Liver (tissue), 9 donors: ENCODE data around the gene SLC34A3. TPM values are rescaled to one million over a fixed set of nuclear protein-coding genes. Genes with fewer than 3 reads are reported as not detected.
"Not testable (repeated sequence)": the region's sequence is repeated elsewhere in the genome, so short reads cannot be mapped to it uniquely, and the experiment has no call there.

Experiments used
- DNase-seq: peaks from one replicate; pipeline ENCODE4 v3.0.0-alpha.2; 2017; ENCODE audit warnings: low spot score
- H3K27ac ChIP-seq, 2 donors: one replicate each; pipeline ENCODE4 v1.7.0; 2013; ENCODE audit warnings: inconsistent platforms in 2 of 2, low read length in 2 of 2, control low read depth in 1 of 2, low read depth in 1 of 2, mild to moderate bottlenecking in 1 of 2
- H3K27me3 ChIP-seq, 4 donors: one replicate each; pipeline versions ENCODE4 v1.6.1 to v1.7.0; 2013; ENCODE audit warnings: low read length in 3 of 4, inconsistent platforms in 1 of 4, mild to moderate bottlenecking in 1 of 4, moderate library complexity in 1 of 4; ENCODE audit not compliant: control insufficient read depth in 4 of 4, insufficient read depth in 4 of 4
- H3K36me3 ChIP-seq, 4 donors: one replicate each; pipeline versions ENCODE4 v1.6.1 to v1.7.0; 2013; ENCODE audit warnings: low read length in 3 of 4, mild to moderate bottlenecking in 3 of 4, low read depth in 1 of 4, moderate library complexity in 1 of 4; ENCODE audit not compliant: control insufficient read depth in 4 of 4, insufficient read depth in 3 of 4
- H3K4me1 ChIP-seq, 4 donors: one replicate each; pipeline versions ENCODE4 v1.6.1 to v1.7.0; 2013; ENCODE audit warnings: low read length in 3 of 4, mild to moderate bottlenecking in 3 of 4, moderate library complexity in 1 of 4; ENCODE audit not compliant: control insufficient read depth in 4 of 4, insufficient read depth in 4 of 4
- H3K4me3 ChIP-seq, 3 donors: one replicate each; pipeline versions ENCODE4 v1.6.1 to v1.7.0; 2013; ENCODE audit warnings: low read length in 3 of 3, control low read depth in 1 of 3, low read depth in 1 of 3, mild to moderate bottlenecking in 1 of 3
- H3K9ac ChIP-seq, 2 donors: one replicate each; pipeline ENCODE4 v1.7.0; 2013; ENCODE audit warnings: low read length in 2 of 2, mild to moderate bottlenecking in 2 of 2, moderate library complexity in 2 of 2, control low read depth in 1 of 2, low read depth in 1 of 2
- H3K9me3 ChIP-seq, 4 donors: one replicate each; pipeline versions ENCODE4 v1.6.1 to v1.7.0; 2013; ENCODE audit warnings: low read length in 3 of 4; ENCODE audit not compliant: control insufficient read depth in 4 of 4
- FOXA1 ChIP-seq: IDR thresholded peaks from 2 replicates; pipeline ENCODE4 v1.6.1; 2016; ENCODE audit warnings: antibody characterized with exemption
- FOXA2 ChIP-seq: IDR thresholded peaks from 2 replicates; pipeline ENCODE4 v1.6.1; 2016; ENCODE audit warnings: antibody characterized with exemption
- GABPA ChIP-seq, 2 donors: IDR thresholded peaks in 1 of 2; conservative IDR thresholded peaks in 1 of 2; 2 replicates each; pipeline ENCODE4 v1.6.1; 2016; ENCODE audit warnings: antibody characterized with exemption in 2 of 2, mild to moderate bottlenecking in 1 of 2, moderate library complexity in 1 of 2
- HNF4A ChIP-seq, 2 donors: conservative IDR thresholded peaks; 2 replicates each; pipeline ENCODE4 v1.6.1; 2016; ENCODE audit warnings: antibody characterized with exemption in 2 of 2, mild to moderate bottlenecking in 2 of 2
- HNF4G ChIP-seq: IDR thresholded peaks from 2 replicates; pipeline ENCODE4 v1.6.1; 2016; ENCODE audit warnings: antibody characterized with exemption
- NR2F2 ChIP-seq: IDR thresholded peaks from 2 replicates; pipeline ENCODE4 v1.6.1; 2016; ENCODE audit warnings: antibody characterized with exemption
- RAD21 ChIP-seq, 2 donors: IDR thresholded peaks; 2 replicates each; pipeline ENCODE4 v1.6.1; 2016; ENCODE audit warnings: antibody characterized with exemption in 2 of 2, mild to moderate bottlenecking in 2 of 2
- SP1 ChIP-seq: IDR thresholded peaks from 2 replicates; pipeline ENCODE4 v1.6.1; 2018; ENCODE audit warnings: antibody characterized with exemption, mild to moderate bottlenecking
- TAF1 ChIP-seq: conservative IDR thresholded peaks from 2 replicates; pipeline ENCODE4 v1.6.1; 2016; ENCODE audit warnings: antibody characterized with exemption, mild to moderate bottlenecking
- YY1 ChIP-seq: IDR thresholded peaks from 2 replicates; pipeline ENCODE4 v1.6.1; 2016; ENCODE audit warnings: antibody characterized with exemption, mild to moderate bottlenecking
- WGBS: extraction: QIAGEN DNeasy Blood & Tissue Kit; methylation state at CpG from one replicate; pipeline ENCODE4 v1.1.7; 2013; 5-methylcytosine and 5-hydroxymethylcytosine counted together
- polyA plus RNA-seq, 2 donors: library from polyadenylated mRNA; stranded (reverse) in 1 of 2; unstranded in 1 of 2; fragments of 200-250 nt in 1 of 2; fragments of >200 nt in 1 of 2; fragmentation: Nextera tagmentation in 1 of 2; extraction: Ambion mirVana in 1 of 2; gene quantifications; one replicate each; pipeline versions ENCODE4 v1.2.1 to v1.2.3, GENCODE V29; 2013 to 2015
- total RNA-seq, 2 donors: library from RNA; depleted of rRNA; stranded (reverse); fragments of >200 nt; gene quantifications; one replicate each; pipeline ENCODE4 v1.2.3, GENCODE V29; 2014
- TF ChIP-seq, protein P1 (sequence below): fragments of 150-350 bp; IDR thresholded peaks from 2 replicates; pipeline ENCODE4 v1.5.1; 2017; ENCODE audit warnings: improper control_type of control experiment, low read depth, low read length; ENCODE audit not compliant: missing input control
- TF ChIP-seq, protein P2 (sequence below): IDR thresholded peaks from 2 replicates; pipeline ENCODE4 v1.6.1; 2016; ENCODE audit warnings: antibody characterized with exemption
- TF ChIP-seq, protein P3 (sequence below): IDR thresholded peaks from 2 replicates; pipeline ENCODE4 v1.6.1; 2016; ENCODE audit warnings: antibody characterized with exemption, mild to moderate bottlenecking
- TF ChIP-seq, protein P4 (sequence below): IDR thresholded peaks from 2 replicates; pipeline ENCODE4 v1.6.1; 2016; ENCODE audit warnings: antibody characterized with exemption
- donor health status: healthy.
- donor health status: healthy.
- donor health status: healthy.
- donor health status: healthy.
- donor health status: healthy.

SLC34A3 gene
- total and polyA plus RNA-seq, 4 donors, result not detected

DNA sequence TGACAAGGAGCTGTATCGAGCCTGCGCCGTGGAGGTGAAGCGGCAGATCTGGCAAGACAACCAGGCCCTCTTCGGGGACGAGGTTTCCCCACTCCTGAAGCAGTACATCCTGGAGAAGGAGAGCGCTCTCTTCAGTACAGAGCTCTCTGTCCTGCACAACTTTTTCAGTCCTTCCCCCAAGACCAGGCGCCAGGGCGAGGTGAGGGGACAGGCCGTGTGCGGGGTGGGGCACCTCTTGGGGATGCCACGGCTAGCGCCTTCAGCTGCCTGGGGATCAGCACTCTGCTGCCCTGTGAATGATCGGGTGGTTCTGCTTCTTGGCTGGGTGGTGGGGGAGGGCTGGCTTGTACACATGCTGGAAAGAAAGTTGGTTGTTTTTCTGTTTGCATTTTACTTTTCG, 26.2 kb downstream of the SLC34A3 start:
- no peak overlapping the region for H3K9ac ChIP-seq
- DNase-seq, result no peak
- no peak overlapping the region for H3K4me3 ChIP-seq
- WGBS, result 94% methylated on average over 15 of the region's 15 CpGs
- TF ChIP-seq FOXA2 (no peak), TAF1 (no peak), RAD21 (IDR thresholded peaks at IDR 0.05) (no peak), SP1 (no peak), GABPA (IDR thresholded peaks at IDR 0.05 in 1 of 2, conservative IDR thresholded peaks at IDR 0.05 in 1 of 2) (no peak), YY1 (no peak), FOXA1 (no peak), HNF4G (no peak), NR2F2 (no peak), HNF4A (conservative IDR thresholded peaks at IDR 0.05) (no peak)
- TF ChIP-seq, protein P1, sequence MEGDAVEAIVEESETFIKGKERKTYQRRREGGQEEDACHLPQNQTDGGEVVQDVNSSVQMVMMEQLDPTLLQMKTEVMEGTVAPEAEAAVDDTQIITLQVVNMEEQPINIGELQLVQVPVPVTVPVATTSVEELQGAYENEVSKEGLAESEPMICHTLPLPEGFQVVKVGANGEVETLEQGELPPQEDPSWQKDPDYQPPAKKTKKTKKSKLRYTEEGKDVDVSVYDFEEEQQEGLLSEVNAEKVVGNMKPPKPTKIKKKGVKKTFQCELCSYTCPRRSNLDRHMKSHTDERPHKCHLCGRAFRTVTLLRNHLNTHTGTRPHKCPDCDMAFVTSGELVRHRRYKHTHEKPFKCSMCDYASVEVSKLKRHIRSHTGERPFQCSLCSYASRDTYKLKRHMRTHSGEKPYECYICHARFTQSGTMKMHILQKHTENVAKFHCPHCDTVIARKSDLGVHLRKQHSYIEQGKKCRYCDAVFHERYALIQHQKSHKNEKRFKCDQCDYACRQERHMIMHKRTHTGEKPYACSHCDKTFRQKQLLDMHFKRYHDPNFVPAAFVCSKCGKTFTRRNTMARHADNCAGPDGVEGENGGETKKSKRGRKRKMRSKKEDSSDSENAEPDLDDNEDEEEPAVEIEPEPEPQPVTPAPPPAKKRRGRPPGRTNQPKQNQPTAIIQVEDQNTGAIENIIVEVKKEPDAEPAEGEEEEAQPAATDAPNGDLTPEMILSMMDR, result no peak
- TF ChIP-seq, protein P2, sequence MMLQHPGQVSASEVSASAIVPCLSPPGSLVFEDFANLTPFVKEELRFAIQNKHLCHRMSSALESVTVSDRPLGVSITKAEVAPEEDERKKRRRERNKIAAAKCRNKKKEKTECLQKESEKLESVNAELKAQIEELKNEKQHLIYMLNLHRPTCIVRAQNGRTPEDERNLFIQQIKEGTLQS, result no peak
- TF ChIP-seq, protein P3, sequence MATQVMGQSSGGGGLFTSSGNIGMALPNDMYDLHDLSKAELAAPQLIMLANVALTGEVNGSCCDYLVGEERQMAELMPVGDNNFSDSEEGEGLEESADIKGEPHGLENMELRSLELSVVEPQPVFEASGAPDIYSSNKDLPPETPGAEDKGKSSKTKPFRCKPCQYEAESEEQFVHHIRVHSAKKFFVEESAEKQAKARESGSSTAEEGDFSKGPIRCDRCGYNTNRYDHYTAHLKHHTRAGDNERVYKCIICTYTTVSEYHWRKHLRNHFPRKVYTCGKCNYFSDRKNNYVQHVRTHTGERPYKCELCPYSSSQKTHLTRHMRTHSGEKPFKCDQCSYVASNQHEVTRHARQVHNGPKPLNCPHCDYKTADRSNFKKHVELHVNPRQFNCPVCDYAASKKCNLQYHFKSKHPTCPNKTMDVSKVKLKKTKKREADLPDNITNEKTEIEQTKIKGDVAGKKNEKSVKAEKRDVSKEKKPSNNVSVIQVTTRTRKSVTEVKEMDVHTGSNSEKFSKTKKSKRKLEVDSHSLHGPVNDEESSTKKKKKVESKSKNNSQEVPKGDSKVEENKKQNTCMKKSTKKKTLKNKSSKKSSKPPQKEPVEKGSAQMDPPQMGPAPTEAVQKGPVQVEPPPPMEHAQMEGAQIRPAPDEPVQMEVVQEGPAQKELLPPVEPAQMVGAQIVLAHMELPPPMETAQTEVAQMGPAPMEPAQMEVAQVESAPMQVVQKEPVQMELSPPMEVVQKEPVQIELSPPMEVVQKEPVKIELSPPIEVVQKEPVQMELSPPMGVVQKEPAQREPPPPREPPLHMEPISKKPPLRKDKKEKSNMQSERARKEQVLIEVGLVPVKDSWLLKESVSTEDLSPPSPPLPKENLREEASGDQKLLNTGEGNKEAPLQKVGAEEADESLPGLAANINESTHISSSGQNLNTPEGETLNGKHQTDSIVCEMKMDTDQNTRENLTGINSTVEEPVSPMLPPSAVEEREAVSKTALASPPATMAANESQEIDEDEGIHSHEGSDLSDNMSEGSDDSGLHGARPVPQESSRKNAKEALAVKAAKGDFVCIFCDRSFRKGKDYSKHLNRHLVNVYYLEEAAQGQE, result no peak
- TF ChIP-seq, protein P4, sequence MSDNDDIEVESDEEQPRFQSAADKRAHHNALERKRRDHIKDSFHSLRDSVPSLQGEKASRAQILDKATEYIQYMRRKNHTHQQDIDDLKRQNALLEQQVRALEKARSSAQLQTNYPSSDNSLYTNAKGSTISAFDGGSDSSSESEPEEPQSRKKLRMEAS, result no peak
- no peak overlapping the region for H3K27ac ChIP-seq
- peaks cover 10 to 34% (median 21%) of the 10 kb centered on the region in 4 donors for H3K4me1 ChIP-seq
- H3K9me3 ChIP-seq, result no peaks in the 10 kb centered on the region
- H3K36me3 ChIP-seq, result peaks cover 3 to 7% (median 6%) of the 10 kb centered on the region in 4 donors
- H3K27me3 ChIP-seq, result no peaks in the 10 kb centered on the region

DNA sequence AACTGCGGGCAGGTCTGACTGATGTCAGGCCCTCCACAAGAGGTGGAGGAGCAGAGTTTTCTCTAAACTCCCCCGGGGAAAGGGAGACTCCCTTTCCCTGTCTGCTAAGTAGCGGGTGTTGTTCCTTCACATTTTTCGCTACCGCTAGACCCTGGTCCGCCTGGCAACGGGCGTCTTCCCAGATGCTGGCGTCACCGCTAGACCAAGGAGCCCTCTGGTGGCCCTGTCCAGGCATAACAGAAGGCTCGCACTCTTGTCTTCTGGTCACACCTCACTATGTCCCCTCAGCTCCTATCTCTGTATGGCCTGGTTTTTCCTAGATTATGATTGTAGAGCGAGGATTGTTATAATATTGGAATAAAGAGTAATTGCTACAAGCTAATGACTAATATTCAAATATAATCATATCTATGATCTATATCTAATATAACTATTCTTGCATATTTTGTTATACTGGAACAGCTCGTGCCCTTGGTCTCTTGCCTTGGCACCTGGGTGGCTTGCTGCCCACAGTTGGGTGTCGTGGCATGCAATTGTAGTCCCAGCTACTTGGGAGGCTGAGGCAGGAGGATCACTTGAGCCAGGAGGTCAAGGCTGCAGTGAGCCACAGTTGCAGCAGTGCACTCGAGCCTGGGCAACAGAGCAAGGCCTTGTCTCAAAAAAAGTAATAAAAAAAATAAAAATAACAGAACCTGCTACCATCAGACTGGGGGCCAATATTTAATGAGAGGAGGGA, 31.6 kb downstream of the SLC34A3 start:
- TF ChIP-seq, protein P1, result peak; percentile 27
- peak in 1 of 2 donors; percentile 57 for TF ChIP-seq RAD21 (IDR thresholded peaks at IDR 0.05)
- not testable (repeated sequence) for H3K27ac ChIP-seq, H3K9ac ChIP-seq, H3K4me3 ChIP-seq, H3K27me3 ChIP-seq, DNase-seq, H3K9me3 ChIP-seq
- WGBS, result 43% methylated on average over 15 of the region's 15 CpGs
- peaks cover 9 to 16% (median 12%) of the 10 kb centered on the region in 4 donors for H3K36me3 ChIP-seq
- peaks cover 2 to 11% (median 6%) of the 10 kb centered on the region in 4 donors for H3K4me1 ChIP-seq
